UCSD-AML1 (cell line): ENCODE results near the gene CD63.

ENCODE experiments used
- DNase-seq: peaks from one replicate; lab custom pipeline; 2025; ENCODE audit not compliant: unreplicated experiment; lab: John Stamatoyannopoulos, UW

CD63 gene

GRCh38 chr12:55707219-55707671, 21.6 kb downstream of the CD63 start:
- no peak for DNase-seq

- no peak for DNase-seq
Observed at GRCh38 chr12:55706568-55707218, 22.1 kb downstream of the CD63 start.

GRCh38 chr12:55705782-55706402, 22.9 kb downstream of the CD63 start:
- DNase-seq = peak; percentile 23

- DNase-seq = no peak
Observed at GRCh38 chr12:55704824-55705718, 23.7 kb downstream of the CD63 start.

GRCh38 chr12:55703901-55704761, 24.7 kb downstream of the CD63 start:
- DNase-seq = no peak

GRCh38 chr12:55703288-55703687, 25.5 kb downstream of the CD63 start:
- DNase-seq = no peak

- no peak for DNase-seq
Observed at GRCh38 chr12:55702861-55703260, 25.9 kb downstream of the CD63 start.

GRCh38 chr12:55700255-55701018, 28.4 kb downstream of the CD63 start:
- no peak for DNase-seq

- no peak for DNase-seq
Observed at GRCh38 chr12:55699471-55700055, 29.2 kb downstream of the CD63 start.

- no peak for DNase-seq
Observed at GRCh38 chr12:55698965-55699364, 29.8 kb downstream of the CD63 start.

- DNase-seq = no peak
Observed at GRCh38 chr12:55698241-55698955, 30.4 kb downstream of the CD63 start.

- no peak for DNase-seq
Observed at GRCh38 chr12:55697686-55698085, 31.1 kb downstream of the CD63 start.

GRCh38 chr12:55696796-55697462, 31.9 kb downstream of the CD63 start:
- no peak for DNase-seq

- no peak for DNase-seq
Observed at GRCh38 chr12:55696141-55696540, 32.7 kb downstream of the CD63 start.

- no peak for DNase-seq
Observed at GRCh38 chr12:55695349-55695748, 33.5 kb downstream of the CD63 start.

GRCh38 chr12:55694651-55695050, 34.2 kb downstream of the CD63 start:
- DNase-seq = no peak

GRCh38 chr12:55694188-55694515, 34.7 kb downstream of the CD63 start:
- DNase-seq = no peak

GRCh38 chr12:55693323-55694187, 35.3 kb downstream of the CD63 start:
- DNase-seq = no peak
